ENCODE measurements around the gene MTCH1. TPM values are rescaled to one million over a fixed set of nuclear protein-coding genes. Genes with fewer than 3 reads are reported as not detected.

Gene MTCH1
- total and polyA plus RNA-seq, 2 of the 4 experiments (the other 2 are of a cell fraction), result 215 to 263 TPM

- H3K18ac ChIP-seq (ENCODE audit: low read depth, low read length), result no peak overlapping the region
- H2BK15ac ChIP-seq (ENCODE audit: low read depth, low read length), result no peak overlapping the region
- H4K91ac ChIP-seq (ENCODE audit: insufficient read depth, low read depth, low read length), result no peak overlapping the region
- no peak overlapping the region for H2BK20ac ChIP-seq (ENCODE audit: low read depth, low read length)
- in situ Hi-C loops (cut with MboI; ENCODE audit: low sequenced_read_pairs) (no loop called here), intact Hi-C loops (cut with micrococcal nuclease) (no loop called here), dilution Hi-C loops (cut with HindIII; ENCODE audit: low sequenced_read_pairs, unreplicated experiment) (no loop called here)
- no peak overlapping the region for H3K4ac ChIP-seq (ENCODE audit: low read depth, low read length)
- no peak overlapping the region for H2BK5ac ChIP-seq (ENCODE audit: low read depth, low read length, poor library complexity, severe bottlenecking)
- H3K4me2 ChIP-seq (ENCODE audit: low read depth, low read length), result no peak overlapping the region
- H4K5ac ChIP-seq (ENCODE audit: low read depth, low read length), result no peak overlapping the region
- H4K20me1 ChIP-seq (ENCODE audit: insufficient read depth, low read length), result no peaks in the 10 kb centered on the region
- H3K9me3 ChIP-seq (ENCODE audit: control insufficient read depth, insufficient read depth, low read length), result 0 out of 2 replicates have a peak, but pooled peaks cover 2% of the 10 kb centered on the region
- H3K27ac ChIP-seq (ENCODE audit: insufficient read depth, low read length), result no peak overlapping the region
- peaks cover 12% of the 10 kb centered on the region for H3K27me3 ChIP-seq (ENCODE audit: control insufficient read depth, insufficient read depth, low read length)
- ChIA-PET CTCF (interaction anchor here (0.7 to 2.7 kb wide), 2 partner anchors 11 to 238 kb away, joined by 3 to 13 read pairs; no protein-coding TSS in a partner anchor), POLR2A (ENCODE audit: unreplicated experiment) (no interaction called here)
- H2AK9ac ChIP-seq (replicated peaks; ENCODE audit: low read depth, low read length, poor library complexity), result peak overlapping the region; percentile 85
- H4K8ac ChIP-seq (ENCODE audit: low read depth in 2 of 2, low read length in 2 of 2), result no peak overlapping the region
- TF ChIP-seq POLR2A (IDR thresholded peaks at IDR 0.05; ENCODE audit: low read depth, low read length) (no peak), CEBPB (IDR thresholded peaks at IDR 0.05; ENCODE audit: low read depth, low read length) (peak; percentile 57), MAFK (IDR thresholded peaks at IDR 0.05; ENCODE audit: low read depth, low read length) (peak; percentile 45), BHLHE40 (IDR thresholded peaks at IDR 0.05; ENCODE audit: low read depth, low read length) (no peak)
- ATAC-seq (ENCODE audit: low read depth), result peak; percentile 77
- no peaks in the 10 kb centered on the region for H3K79me1 ChIP-seq (ENCODE audit: low read depth in 1 of 2, low read length in 2 of 2)
- H3K9ac ChIP-seq (ENCODE audit: low read depth, low read length), result no peak overlapping the region
- no peak overlapping the region for H3K4me3 ChIP-seq (ENCODE audit: insufficient read depth, low read depth, low read length)
- peaks cover 2% of the 10 kb centered on the region; the same call in 1 of the 2 replicates for H3K9me1 ChIP-seq (ENCODE audit: insufficient read depth, low read length)
- no peak overlapping the region; the same call in 1 of the 2 replicates for H3K14ac ChIP-seq (replicated peaks; ENCODE audit: low read depth, low read length)
- H3K56ac ChIP-seq (ENCODE audit: extremely low read depth, insufficient read depth, low read length), result no peak overlapping the region
- H2AFZ ChIP-seq (replicated peaks; ENCODE audit: low read length, poor library complexity), result peak overlapping the region; percentile 46
- H2BK120ac ChIP-seq (ENCODE audit: low read depth, low read length), result no peak overlapping the region
- H3K23ac ChIP-seq (ENCODE audit: low read depth, low read length), result no peak overlapping the region; the same call in 1 of the 2 replicates
- H3K36me3 ChIP-seq (ENCODE audit: control insufficient read depth, insufficient read depth, low read length), result no peaks in the 10 kb centered on the region
- no peak overlapping the region for H2AK5ac ChIP-seq (ENCODE audit: low read depth, low read length)
- BruUV-seq (replicated peaks), result no TSS peak
- DNase-seq, result peak; percentile 31
- peaks cover under 1% of the 10 kb centered on the region; the same call in 1 of the 2 replicates for H3K4me1 ChIP-seq (ENCODE audit: control insufficient read depth, insufficient read depth, low read length)
- 83% methylated on average over 2 of the region's 5 CpGs; no CpG with 5 or more reads in 1 of the 2 experiments for WGBS, 2 experiments (ENCODE audit: extremely low coverage in 2 of 2, insufficient read length in 1 of 2)
Observed at GRCh38 chr6:37006793-37007339, 20.9 kb upstream of the MTCH1 start.

Data from IMR-90 (cell line).